Endothelial cell of umbilical vein (primary cell): ENCODE measurements around the gene AKAP8L. TPM values are rescaled to one million over a fixed set of nuclear protein-coding genes. Genes with fewer than 3 reads are reported as not detected.

Source experiments
- BruUV-seq: library from RNA; stranded (reverse); fragments of 400-500 nt; replicated peaks from 2 replicates; lab custom pipeline; 2021; lab: Mats Ljungman, UMichigan
- CTCF ChIA-PET: fragments of 300-600, 350-600 bp; sonication (Branson Sonifier 250); formaldehyde crosslinking; loops from one replicate; lab custom pipeline; 2021; ENCODE audit warnings: antibody characterized with exemption, inconsistent platforms; lab: Charles Lee
- POLR2A ChIA-PET: fragments of 300-600, 350-600 bp; sonication (Branson Sonifier 250); formaldehyde crosslinking; loops from one replicate; lab custom pipeline; 2021; ENCODE audit warnings: antibody characterized with exemption, inconsistent platforms; lab: Charles Lee
- DNase-seq: peaks from one replicate; pipeline ENCODE4 v3.0.0-alpha.2; 2011; ENCODE audit warnings: low read depth, low spot score
- FAIRE-seq: peaks from 2 replicates; lab custom pipeline; 2011; peaks lifted over from hg19 to GRCh38; lab: Jason Lieb, UNC
- H2AFZ ChIP-seq: 2 replicates; pipeline ENCODE4 v1.6.0; 2012; ENCODE audit warnings: low read depth, low read length, control low read depth, inconsistent platforms
- H3K27ac ChIP-seq: 2 replicates; pipeline ENCODE4 v1.5.1; 2011; ENCODE audit warnings: low read depth, mild to moderate bottlenecking, control low read depth, low read length, moderate library complexity; ENCODE audit not compliant: insufficient read depth
- H3K27me3 ChIP-seq, 2 experiments: 2 replicates each; pipeline versions ENCODE4 v1.6.0 to v1.6.1; 2011; ENCODE audit warnings: low read length in 2 of 2, mixed read lengths in 1 of 2; ENCODE audit not compliant: control insufficient read depth in 2 of 2, insufficient read depth in 2 of 2
- H3K36me3 ChIP-seq, 2 experiments: 2 replicates in 1 of 2; 3 replicates in 1 of 2; pipeline ENCODE4 v1.5.1; 2011; ENCODE audit warnings: low read length in 2 of 2, mild to moderate bottlenecking in 1 of 2, moderate library complexity in 1 of 2; ENCODE audit not compliant: control insufficient read depth in 2 of 2, insufficient read depth in 2 of 2; ENCODE audit errors: extremely low read depth in 1 of 2
- H3K4me1 ChIP-seq: 3 replicates; pipeline ENCODE4 v1.5.1; 2011; ENCODE audit warnings: mild to moderate bottlenecking, low read length; ENCODE audit not compliant: control insufficient read depth, insufficient read depth; ENCODE audit errors: extremely low read depth
- H3K4me2 ChIP-seq: 2 replicates; pipeline ENCODE4 v1.6.1; 2011; ENCODE audit warnings: low read length, control low read depth, mixed read lengths; ENCODE audit not compliant: insufficient read depth
- H3K4me3 ChIP-seq, 3 experiments: fragments of 200-600 bp in 1 of 3; sonication (generic), shearing (Covaris generic) in 1 of 3; replicated peaks in 1 of 3; 2 replicates each; pipeline ENCODE4 v1.5.1; 2011 to 2016; ENCODE audit warnings: control low read depth in 3 of 3, low read length in 3 of 3, mild to moderate bottlenecking in 2 of 3, inconsistent platforms in 1 of 3, low read depth in 1 of 3, moderate library complexity in 1 of 3; ENCODE audit not compliant: insufficient read depth in 1 of 3
- H3K79me2 ChIP-seq: 2 replicates; pipeline ENCODE4 v1.6.0; 2012; ENCODE audit warnings: low read length, inconsistent platforms; ENCODE audit not compliant: control insufficient read depth, insufficient read depth
- H3K9ac ChIP-seq: replicated peaks from 2 replicates; pipeline ENCODE3; 2011; ENCODE audit warnings: low read length, control low read depth; ENCODE audit not compliant: insufficient read depth; ENCODE audit errors: extremely low read depth
- H3K9me1 ChIP-seq: replicated peaks from 3 replicates; pipeline ENCODE4 v1.6.0; 2011; ENCODE audit warnings: mild to moderate bottlenecking, low read length; ENCODE audit not compliant: control insufficient read depth, insufficient read depth; ENCODE audit errors: extremely low read depth
- H3K9me3 ChIP-seq: replicated peaks from 2 replicates; pipeline ENCODE4 v1.5.1; 2012; ENCODE audit warnings: low read length, inconsistent platforms; ENCODE audit not compliant: control insufficient read depth, insufficient read depth
- H4K20me1 ChIP-seq: replicated peaks from 2 replicates; pipeline ENCODE3; 2011; ENCODE audit warnings: mild to moderate bottlenecking, low read length; ENCODE audit not compliant: control insufficient read depth, insufficient read depth; ENCODE audit errors: extremely low read depth
- EZH2 ChIP-seq: IDR thresholded peaks from 2 replicates; pipeline ENCODE4 v1.6.1; 2012; ENCODE audit warnings: borderline replicate concordance, low read depth, mild to moderate bottlenecking, moderate library complexity, low read length, inconsistent platforms; ENCODE audit not compliant: severe bottlenecking
- FOS ChIP-seq: IDR thresholded peaks from 2 replicates; pipeline ENCODE4 v1.6.1; 2011; ENCODE audit warnings: mild to moderate bottlenecking, low read length, moderate library complexity, borderline replicate concordance; ENCODE audit not compliant: insufficient read depth
- GATA2 ChIP-seq: IDR thresholded peaks from 2 replicates; pipeline ENCODE4 v1.7.0; 2011; ENCODE audit warnings: low read depth, mild to moderate bottlenecking, moderate library complexity, mixed read lengths, low read length; ENCODE audit not compliant: insufficient read length, insufficient read depth
- JUN ChIP-seq: IDR thresholded peaks from 2 replicates; pipeline ENCODE4 v1.6.1; 2011; ENCODE audit warnings: borderline replicate concordance, low read depth; ENCODE audit not compliant: insufficient read length, insufficient read depth
- MYC ChIP-seq: IDR thresholded peaks from one replicate; pipeline ENCODE4 v1.6.1; 2011; ENCODE audit warnings: mild to moderate bottlenecking, low read depth, low read length
- POLR2A ChIP-seq: IDR thresholded peaks from 2 replicates; pipeline ENCODE4 v1.6.1; 2012; ENCODE audit warnings: low read depth, mild to moderate bottlenecking, control low read depth, low read length
- POLR2AphosphoS5 ChIP-seq: IDR thresholded peaks from 2 replicates; pipeline ENCODE4 v1.6.1; 2012; ENCODE audit warnings: low read depth, mild to moderate bottlenecking, control low read depth, low read length, moderate library complexity; ENCODE audit not compliant: insufficient read depth
- dilution Hi-C: fragments of 300-500 bp; cut with MboI; formaldehyde crosslinking; loops from one replicate; pipeline ENCODE4 v1.15.0; 2019; ENCODE audit warnings: low sequenced_read_pairs; ENCODE audit not compliant: extremely low pct_ligation_motif_present
- intact Hi-C: fragments of 100-400 bp; cut with micrococcal nuclease; formaldehyde crosslinking; loops from one replicate; pipeline ENCODE4 v1.10.0; 2022
- polyA plus RNA-seq, 4 experiments: library from polyadenylated mRNA; depleted of rRNA in 3 of 4; stranded (reverse) in 3 of 4; unstranded in 1 of 4; fragments of >200 nt; gene quantifications; 2 replicates each; pipeline versions ENCODE4 v1.2.1 to v1.2.3, GENCODE V29; 2011 to 2012; ENCODE audit warnings: missing spikeins in 1 of 4
- total RNA-seq: library from RNA; stranded (reverse); gene quantifications from 2 replicates; pipeline ENCODE4 v1.2.3, GENCODE V29; 2021
- TF ChIP-seq, protein P1 (sequence below), 2 donors: IDR thresholded peaks; 1 replicate in 1 of 2; 2 replicates in 1 of 2; pipeline ENCODE4 v1.5.1; 2011; ENCODE audit warnings: low read length in 2 of 2, mild to moderate bottlenecking in 2 of 2, moderate library complexity in 2 of 2, control low read depth in 1 of 2, inconsistent platforms in 1 of 2, low read depth in 1 of 2; ENCODE audit not compliant: insufficient read depth in 1 of 2; ENCODE audit errors: extremely low read depth in 1 of 2
- TF ChIP-seq, protein P2 (sequence below): IDR thresholded peaks from 2 replicates; pipeline ENCODE4 v1.6.1; 2011; ENCODE audit not compliant: insufficient read depth, insufficient read length

The AKAP8L gene
- total and polyA plus RNA-seq, 2 donors (not counting 3 experiments of a cell fraction or from before 2014, with no cell fraction given) = 63.9 to 99.6 TPM

DNA sequence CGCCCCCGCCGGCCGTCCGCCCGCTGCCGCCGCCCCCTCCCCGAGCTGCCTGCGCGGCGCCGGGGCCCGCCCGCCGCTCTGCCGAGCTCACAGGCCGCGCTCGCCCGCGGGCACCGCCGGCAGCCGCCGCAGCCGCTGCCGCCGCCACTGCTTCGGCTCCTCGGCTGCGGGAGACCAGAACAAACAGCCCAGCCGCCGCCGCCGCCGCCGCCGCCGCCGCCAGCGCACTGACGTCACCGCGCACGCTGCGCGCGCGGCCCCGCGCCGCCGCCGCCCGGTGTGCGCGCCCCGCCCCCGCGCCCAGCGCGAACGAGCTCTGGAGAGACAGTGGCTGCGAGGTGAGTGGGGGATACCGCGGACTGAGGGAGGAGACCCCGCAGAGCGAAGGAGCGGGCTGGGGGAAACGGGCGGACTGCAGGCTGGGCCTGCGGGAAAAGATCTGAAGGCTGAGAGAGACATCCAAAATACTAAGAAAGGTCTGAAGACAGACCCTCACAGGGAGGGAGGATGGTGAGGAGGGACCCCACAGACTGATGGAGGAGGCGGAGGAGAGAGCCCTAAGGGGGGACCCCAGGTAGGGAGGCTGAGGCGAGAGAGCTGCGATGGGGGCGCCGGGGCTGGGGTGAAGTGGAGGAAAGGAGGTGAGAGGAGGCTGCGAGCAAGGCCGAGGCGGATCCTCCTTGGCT, 86.3 kb downstream of the AKAP8L start, which contains the start of gene BRD4:
TSS of gene BRD4 (minus strand) at position 229 of the 686 bp plus-strand sequence. CDS start 59,440 bp downstream, outside the sequence.
- dilution Hi-C loops (no loop called here), intact Hi-C loops (no loop called here)
- no peaks in the 10 kb centered on the region for H3K9me1 ChIP-seq
- peak within 1 kb of the TSS; percentile 80 for H3K4me2 ChIP-seq
- TF ChIP-seq, protein P1, sequence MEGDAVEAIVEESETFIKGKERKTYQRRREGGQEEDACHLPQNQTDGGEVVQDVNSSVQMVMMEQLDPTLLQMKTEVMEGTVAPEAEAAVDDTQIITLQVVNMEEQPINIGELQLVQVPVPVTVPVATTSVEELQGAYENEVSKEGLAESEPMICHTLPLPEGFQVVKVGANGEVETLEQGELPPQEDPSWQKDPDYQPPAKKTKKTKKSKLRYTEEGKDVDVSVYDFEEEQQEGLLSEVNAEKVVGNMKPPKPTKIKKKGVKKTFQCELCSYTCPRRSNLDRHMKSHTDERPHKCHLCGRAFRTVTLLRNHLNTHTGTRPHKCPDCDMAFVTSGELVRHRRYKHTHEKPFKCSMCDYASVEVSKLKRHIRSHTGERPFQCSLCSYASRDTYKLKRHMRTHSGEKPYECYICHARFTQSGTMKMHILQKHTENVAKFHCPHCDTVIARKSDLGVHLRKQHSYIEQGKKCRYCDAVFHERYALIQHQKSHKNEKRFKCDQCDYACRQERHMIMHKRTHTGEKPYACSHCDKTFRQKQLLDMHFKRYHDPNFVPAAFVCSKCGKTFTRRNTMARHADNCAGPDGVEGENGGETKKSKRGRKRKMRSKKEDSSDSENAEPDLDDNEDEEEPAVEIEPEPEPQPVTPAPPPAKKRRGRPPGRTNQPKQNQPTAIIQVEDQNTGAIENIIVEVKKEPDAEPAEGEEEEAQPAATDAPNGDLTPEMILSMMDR (IDR thresholded peaks at IDR 0.05; ENCODE audit: extremely low read depth in 1 of 2, insufficient read depth in 1 of 2, low read depth in 1 of 2, low read length in 2 of 2) = no peak
- TF ChIP-seq POLR2AphosphoS5 (no peak), POLR2A (no peak), FOS (no peak), MYC (no peak), GATA2 (no peak), JUN (no peak), EZH2 (no peak)
- TF ChIP-seq, protein P2, sequence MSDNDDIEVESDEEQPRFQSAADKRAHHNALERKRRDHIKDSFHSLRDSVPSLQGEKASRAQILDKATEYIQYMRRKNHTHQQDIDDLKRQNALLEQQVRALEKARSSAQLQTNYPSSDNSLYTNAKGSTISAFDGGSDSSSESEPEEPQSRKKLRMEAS = no peak
- H3K27me3 ChIP-seq = no peaks in the 10 kb centered on the region
- no TSS peak for BruUV-seq
- no peaks in the 10 kb centered on the region for H3K9me3 ChIP-seq
- H3K9ac ChIP-seq = peak within 1 kb of the TSS; percentile 96
- H4K20me1 ChIP-seq = peaks cover 22% of the 10 kb centered on the region
- H3K27ac ChIP-seq = peak within 1 kb of the TSS; percentile 86
- POLR2A ChIA-PET = no interaction called here
- H3K36me3 ChIP-seq = no peaks in the 10 kb centered on the region
- FAIRE-seq (no peak), DNase-seq (peak; percentile 44)
- peak within 1 kb of the TSS; percentile 60 for H2AFZ ChIP-seq
- peaks cover 52% of the 10 kb centered on the region for H3K79me2 ChIP-seq
- H3K4me1 ChIP-seq = peaks cover 17% of the 10 kb centered on the region
- peak within 1 kb of the TSS; percentile 74 to 92 (median 82) for H3K4me3 ChIP-seq
- CTCF ChIA-PET = interaction anchor here (0.6 to 1.3 kb wide), 4 partner anchors 66 to 232 kb away, joined by 3 to 5 read pairs (median 4); no protein-coding TSS in a partner anchor
